ENCODE results near the gene ACSM5. TPM values are rescaled to one million over a fixed set of nuclear protein-coding genes. Genes with fewer than 3 reads are reported as not detected.
"Not testable (repeated sequence)": the region's sequence is repeated elsewhere in the genome, so short reads cannot be mapped to it uniquely, and the experiment has no call there.

Gene ACSM5
- total RNA-seq, 1 donor from 2014 or later, result 2.0 TPM

DNA sequence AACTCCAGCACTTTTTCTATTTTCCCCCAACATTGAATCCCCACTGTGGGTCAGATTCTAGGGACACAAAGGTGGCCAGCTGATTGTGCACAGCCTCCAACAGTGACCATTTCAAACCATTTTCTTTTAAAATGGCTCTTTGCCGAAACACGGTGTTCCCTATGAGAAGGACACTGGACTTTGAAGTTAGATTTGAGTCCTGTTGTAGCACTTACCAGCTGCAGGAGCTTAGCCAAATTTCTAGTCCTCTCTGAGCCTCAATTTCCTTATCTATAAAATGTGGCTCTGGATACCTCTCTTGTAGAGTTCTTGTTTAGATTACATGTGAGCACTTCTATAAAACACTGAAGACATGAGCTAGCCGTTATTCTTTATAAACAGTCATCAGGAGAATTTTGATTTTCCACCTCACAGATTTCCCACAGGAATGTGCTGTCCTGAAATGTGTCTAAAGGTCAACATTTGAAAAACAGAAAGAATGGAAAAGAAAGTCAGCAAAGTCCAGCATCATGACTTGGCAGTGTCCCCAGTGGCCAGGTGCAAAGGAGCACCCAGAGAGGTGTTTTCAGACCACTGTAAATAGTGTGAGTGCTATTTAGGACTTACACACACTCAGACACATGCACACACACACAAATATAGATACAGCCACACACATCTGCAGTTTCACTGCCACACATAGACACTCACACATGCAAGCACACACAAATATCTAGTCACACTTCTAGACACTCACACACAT, 37.5 kb downstream of the ACSM5 start:
- not testable (repeated sequence) for DNase-seq (ENCODE audit: low read depth)

DNA sequence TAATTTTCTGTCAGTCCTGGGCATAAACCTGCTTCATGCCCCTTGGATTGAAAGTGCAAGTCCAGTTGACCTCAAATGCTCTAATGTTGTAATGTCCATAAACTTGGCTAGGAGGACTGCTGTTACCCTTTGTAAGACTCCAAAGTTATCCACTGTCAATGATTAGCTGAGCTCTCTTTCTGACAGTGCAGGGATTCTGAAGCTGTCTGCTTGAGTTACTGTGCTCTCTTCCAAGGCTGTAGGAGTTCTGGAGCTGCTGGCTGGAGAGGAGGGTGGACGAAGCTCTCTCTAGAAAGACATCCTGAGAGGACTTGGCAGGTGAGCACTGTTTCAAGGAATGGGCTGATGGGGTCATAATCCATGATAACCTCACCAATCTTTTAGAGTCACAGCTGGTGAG, 42.0 kb downstream of the ACSM5 start, which contains the start of gene ACSM2A:
Gene ACSM2A (plus strand): TSS at position 158 of the 400 bp plus-strand sequence. CDS start 8,594 bp downstream, outside the sequence.
- DNase-seq (ENCODE audit: low read depth), result not testable (repeated sequence)

DNA sequence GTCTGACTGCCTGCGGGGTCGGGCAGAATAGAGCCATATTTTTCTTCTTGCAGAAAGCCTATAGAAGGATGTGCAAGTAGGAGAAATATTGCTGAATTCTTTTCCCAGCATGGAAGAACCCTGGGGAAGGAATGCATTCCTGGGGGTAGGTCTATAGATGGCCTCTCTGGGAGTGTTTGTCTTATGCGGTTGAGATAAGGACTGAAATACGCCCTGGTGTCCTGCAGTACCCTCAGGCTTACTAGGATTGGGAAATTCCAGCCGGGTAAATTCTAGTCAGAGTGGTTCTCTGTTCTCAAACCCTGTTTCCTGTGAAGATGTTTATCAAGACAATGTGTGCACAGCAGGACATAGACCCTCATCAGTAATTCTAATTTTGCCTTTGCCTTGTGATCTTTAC, 44.3 kb downstream of the ACSM5 start:
- DNase-seq (ENCODE audit: low read depth), result not testable (repeated sequence)

- not testable (repeated sequence) for DNase-seq (ENCODE audit: low read depth)
Observed at GRCh38 chr16:20459227-20459626, 49.9 kb downstream of the ACSM5 start.

DNA sequence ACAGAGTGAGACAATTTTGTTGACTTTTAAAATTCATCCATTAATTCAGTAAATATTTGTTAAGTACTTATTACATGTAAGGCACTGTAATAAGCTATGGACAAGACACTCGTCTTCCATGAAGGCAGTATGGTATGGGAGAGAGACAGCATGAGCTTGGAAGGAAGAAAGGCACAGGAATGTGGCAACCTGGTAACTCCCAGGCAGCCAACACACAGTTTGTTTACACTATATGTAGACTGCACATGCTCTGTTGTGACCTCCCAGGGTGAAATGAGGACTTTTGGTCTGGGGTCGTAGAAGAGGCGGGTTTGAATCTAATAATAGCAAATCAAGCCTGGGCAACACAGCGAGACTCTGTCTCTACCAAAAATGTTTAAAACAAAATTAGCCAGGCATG, 51.0 kb downstream of the ACSM5 start:
- DNase-seq (ENCODE audit: low read depth), result not testable (repeated sequence)

- DNase-seq (ENCODE audit: low read depth), result not testable (repeated sequence)
Observed at GRCh38 chr16:20468954-20469353, 59.6 kb downstream of the ACSM5 start.

GRCh38 chr16:20469930-20470329, 60.6 kb downstream of the ACSM5 start:
- not testable (repeated sequence) for DNase-seq (ENCODE audit: low read depth)

DNA sequence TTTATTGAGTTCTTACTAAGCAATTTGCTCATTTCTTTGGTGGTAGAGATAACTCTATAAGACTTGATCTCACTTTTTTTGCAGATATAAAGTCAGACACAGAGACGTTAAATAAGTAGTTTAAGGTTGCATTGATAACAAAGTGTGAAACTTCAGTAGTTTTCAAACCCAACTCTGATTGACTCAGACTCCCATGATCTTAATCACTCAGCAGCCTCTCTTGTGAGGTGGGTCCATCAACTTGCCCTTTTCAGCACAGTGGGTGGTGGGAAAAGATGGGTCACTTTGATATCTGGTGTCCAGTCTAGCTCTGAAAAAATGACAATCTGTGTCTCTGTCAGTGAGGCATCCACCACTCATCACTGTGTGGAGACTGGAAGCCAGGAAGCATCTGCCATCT, 61.4 kb downstream of the ACSM5 start:
- not testable (repeated sequence) for DNase-seq (ENCODE audit: low read depth)

- DNase-seq (ENCODE audit: low read depth), result not testable (repeated sequence)
Observed at GRCh38 chr16:20477188-20477744, 67.9 kb downstream of the ACSM5 start.

DNA sequence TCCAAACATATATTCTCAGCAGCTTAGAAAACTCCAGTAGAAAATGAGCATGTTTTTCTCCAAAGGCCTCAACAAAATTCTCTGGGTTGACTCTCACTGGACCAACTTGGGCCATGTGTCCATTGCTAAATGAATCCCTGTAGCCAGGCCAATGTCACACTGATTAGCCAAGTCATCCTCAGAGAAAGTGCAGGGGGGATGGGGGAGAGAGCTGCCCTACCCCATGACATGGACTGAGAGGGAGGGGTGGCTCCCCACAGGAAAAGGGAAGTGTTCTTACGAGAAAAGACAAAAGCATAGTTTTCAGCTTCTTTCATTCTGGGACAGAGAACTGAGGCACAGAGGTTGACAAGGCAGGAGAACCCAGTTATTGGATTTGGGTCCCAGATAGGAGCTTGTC, 74.7 kb downstream of the ACSM5 start:
- not testable (repeated sequence) for DNase-seq (ENCODE audit: low read depth)

- no peak for DNase-seq (ENCODE audit: low read depth)
Observed at GRCh38 chr16:20484726-20485125, 75.4 kb downstream of the ACSM5 start.

GRCh38 chr16:20485408-20485807, 76.1 kb downstream of the ACSM5 start:
- no peak for DNase-seq (ENCODE audit: low read depth)

Other genes with a start within 250 kb of the ACSM5 start
- not detected in 2 replicates for gene GP2, start 82.0 kb upstream of the ACSM5 start, total RNA-seq
- gene UMOD, start 56.8 kb upstream of the ACSM5 start, total RNA-seq, result not detected in 2 replicates
- gene PDILT, start 4.8 kb upstream of the ACSM5 start, total RNA-seq, result not detected in 2 replicates
- gene ACSM2A, start 42.0 kb downstream of the ACSM5 start, total RNA-seq, result not detected in 2 replicates
- not detected in 2 replicates for gene ACSM2B, start 166.8 kb downstream of the ACSM5 start, total RNA-seq

All from myocyte (in vitro differentiated cells).